H1 (cell line): ENCODE results near the gene WDR35. TPM values are rescaled to one million over a fixed set of nuclear protein-coding genes. Genes with fewer than 3 reads are reported as not detected.

ENCODE experiments used
- CTCF ChIA-PET: fragments of 300-600 bp; sonication (Branson Sonifier 250); formaldehyde crosslinking; loops from one replicate; lab custom pipeline; 2021; ENCODE audit not compliant: partially characterized antibody; lab: Charles Lee
- POLR2A ChIA-PET: fragments of 300-600 bp; sonication (Branson Sonifier 250); formaldehyde crosslinking; loops from one replicate; lab custom pipeline; 2021; ENCODE audit warnings: inconsistent platforms; ENCODE audit not compliant: partially characterized antibody; lab: Charles Lee
- DNase-seq, 2 experiments: peaks; one replicate each; pipeline versions ENCODE4 v3.0.0 to v3.0.0-alpha.2; 2010 to 2022; ENCODE audit warnings: low spot score in 2 of 2, low read depth in 1 of 2, mixed read lengths in 1 of 2
- FAIRE-seq: peaks from 2 replicates; lab custom pipeline; 2011; peaks lifted over from hg19 to GRCh38; lab: Jason Lieb, UNC
- H2AFZ ChIP-seq: 2 replicates; pipeline ENCODE4 v1.8.1; 2012; ENCODE audit warnings: low read length, inconsistent platforms
- H2AK5ac ChIP-seq: 2 replicates; pipeline ENCODE4 v1.6.1; 2013; ENCODE audit warnings: low read depth, low read length
- H2BK120ac ChIP-seq: replicated peaks from 2 replicates; pipeline ENCODE3; 2013; ENCODE audit warnings: low read depth, low read length, inconsistent platforms
- H2BK12ac ChIP-seq: 2 replicates; pipeline ENCODE4 v1.6.1; 2013; ENCODE audit warnings: low read depth, low read length
- H2BK15ac ChIP-seq: 2 replicates; pipeline ENCODE4 v1.6.1; 2013; ENCODE audit warnings: low read length
- H2BK20ac ChIP-seq: 2 replicates; pipeline ENCODE4 v1.6.1; 2013; ENCODE audit warnings: low read length
- H2BK5ac ChIP-seq: 2 replicates; pipeline ENCODE4 v1.6.1; 2013; ENCODE audit warnings: low read depth, low read length
- H3K14ac ChIP-seq: 2 replicates; pipeline ENCODE4 v1.6.1; 2013; ENCODE audit warnings: inconsistent platforms; ENCODE audit not compliant: insufficient read length
- H3K18ac ChIP-seq: 2 replicates; pipeline ENCODE4 v1.6.1; 2013; ENCODE audit warnings: low read length; ENCODE audit errors: extremely low read depth
- H3K23ac ChIP-seq: 2 replicates; pipeline ENCODE4 v1.6.1; 2013; ENCODE audit warnings: inconsistent platforms; ENCODE audit not compliant: insufficient read length
- H3K23me2 ChIP-seq: 2 replicates; pipeline ENCODE4 v1.6.1; 2013; ENCODE audit warnings: low read depth, low read length
- H3K27ac ChIP-seq: 2 replicates; pipeline ENCODE4 v1.6.1; 2011; ENCODE audit warnings: low read depth, low read length, inconsistent platforms
- H3K27me3 ChIP-seq, 4 experiments: replicated peaks in 1 of 4; 1 replicate in 1 of 4; 2 replicates in 3 of 4; pipeline versions ENCODE4 v1.6.1 to v1.8.1; 2011 to 2013; ENCODE audit warnings: low read length in 3 of 4, mild to moderate bottlenecking in 3 of 4, inconsistent platforms in 2 of 4, mixed read lengths in 2 of 4, moderate library complexity in 1 of 4; ENCODE audit not compliant: control insufficient read depth in 3 of 4, insufficient read depth in 3 of 4; ENCODE audit errors: extremely low read depth in 1 of 4
- H3K36me3 ChIP-seq, 4 experiments: 2 replicates each; pipeline versions ENCODE4 v1.6.1 to v1.8.1; 2011 to 2013; ENCODE audit warnings: mild to moderate bottlenecking in 4 of 4, low read length in 3 of 4, moderate library complexity in 2 of 4, control low read depth in 1 of 4, inconsistent platforms in 1 of 4; ENCODE audit not compliant: insufficient read depth in 4 of 4, control insufficient read depth in 2 of 4
- H3K4ac ChIP-seq: replicated peaks from 2 replicates; pipeline ENCODE3; 2013; ENCODE audit warnings: low read length, low read depth, mixed read lengths, inconsistent platforms; ENCODE audit not compliant: insufficient read length
- H3K4me1 ChIP-seq, 4 experiments: replicated peaks in 1 of 4; 1 replicate in 1 of 4; 2 replicates in 3 of 4; pipeline versions ENCODE4 v1.6.1 to v1.8.1; 2011 to 2013; ENCODE audit warnings: low read length in 3 of 4, inconsistent platforms in 2 of 4, mixed read lengths in 1 of 4; ENCODE audit not compliant: insufficient read depth in 4 of 4, control insufficient read depth in 3 of 4
- H3K4me2 ChIP-seq, 2 experiments: 2 replicates each; pipeline versions ENCODE4 v1.6.1 to v1.8.1; 2011 to 2013; ENCODE audit warnings: low read depth in 2 of 2, low read length in 2 of 2, control low read depth in 1 of 2, inconsistent platforms in 1 of 2, mild to moderate bottlenecking in 1 of 2; ENCODE audit not compliant: insufficient read depth in 1 of 2
- H3K4me3 ChIP-seq, 4 experiments: fragments of 200-600, 300-600 bp in 1 of 4; sonication (generic), shearing (Covaris generic), sonication (Bioruptor Twin) in 1 of 4; 2 replicates each; pipeline versions ENCODE4 v1.5.1 to v1.8.1; 2011 to 2016; ENCODE audit warnings: low read length in 4 of 4, low read depth in 3 of 4, control low read depth in 2 of 4, inconsistent platforms in 2 of 4, mild to moderate bottlenecking in 2 of 4, mixed read lengths in 1 of 4, moderate library complexity in 1 of 4; ENCODE audit not compliant: insufficient read depth in 2 of 4; ENCODE audit errors: extremely low read depth in 1 of 4
- H3K56ac ChIP-seq: replicated peaks from 2 replicates; pipeline ENCODE3; 2013; ENCODE audit warnings: low read depth, mild to moderate bottlenecking, mixed read lengths, low read length, inconsistent platforms; ENCODE audit not compliant: insufficient read length
- H3K79me1 ChIP-seq: 2 replicates; pipeline ENCODE4 v1.6.1; 2013; ENCODE audit warnings: low read depth, low read length, control low read depth
- H3K79me2 ChIP-seq, 2 experiments: 2 replicates each; pipeline versions ENCODE4 v1.6.1 to v1.8.1; 2012 to 2013; ENCODE audit warnings: low read length in 2 of 2, mild to moderate bottlenecking in 2 of 2, inconsistent platforms in 1 of 2; ENCODE audit not compliant: insufficient read depth in 2 of 2, control insufficient read depth in 1 of 2
- H3K9ac ChIP-seq, 4 experiments: replicated peaks in 1 of 4; 1 replicate in 1 of 4; 2 replicates in 3 of 4; pipeline versions ENCODE4 v1.6.1 to v1.8.1; 2011 to 2013; ENCODE audit warnings: low read depth in 3 of 4, low read length in 3 of 4, control low read depth in 2 of 4, mild to moderate bottlenecking in 2 of 4, moderate library complexity in 2 of 4, inconsistent platforms in 1 of 4; ENCODE audit errors: extremely low read depth in 1 of 4
- H3K9me3 ChIP-seq, 2 experiments: 2 replicates each; pipeline versions ENCODE4 v1.6.1 to v1.8.1; 2012 to 2013; ENCODE audit warnings: mild to moderate bottlenecking in 2 of 2, moderate library complexity in 2 of 2, control low read depth in 1 of 2, inconsistent platforms in 1 of 2, low read depth in 1 of 2, low read length in 1 of 2, mixed read lengths in 1 of 2; ENCODE audit not compliant: insufficient read depth in 2 of 2
- H4K20me1 ChIP-seq, 2 experiments: replicated peaks in 1 of 2; 2 replicates each; pipeline versions ENCODE3 to v1.8.1; 2011 to 2013; ENCODE audit warnings: inconsistent platforms in 2 of 2, low read length in 2 of 2, mild to moderate bottlenecking in 1 of 2; ENCODE audit not compliant: insufficient read depth in 2 of 2, control insufficient read depth in 1 of 2
- H4K5ac ChIP-seq: 2 replicates; pipeline ENCODE4 v1.6.1; 2013; ENCODE audit warnings: low read length, low read depth, mixed read lengths, inconsistent platforms; ENCODE audit not compliant: insufficient read length
- H4K8ac ChIP-seq: 2 replicates; pipeline ENCODE4 v1.8.0; 2013; ENCODE audit warnings: mild to moderate bottlenecking, moderate library complexity, low read length, inconsistent platforms; ENCODE audit not compliant: insufficient read depth; ENCODE audit errors: extremely low read depth
- H4K91ac ChIP-seq: replicated peaks from 2 replicates; pipeline ENCODE3; 2013; ENCODE audit warnings: low read length, mixed read lengths, inconsistent platforms; ENCODE audit not compliant: insufficient read length
- BACH1 ChIP-seq: IDR thresholded peaks from 2 replicates; pipeline ENCODE4 v1.6.1; 2012; ENCODE audit warnings: low read length, improper control_type of control experiment
- CHD1 ChIP-seq: IDR thresholded peaks from 2 replicates; pipeline ENCODE4 v1.6.1; 2012; ENCODE audit warnings: low read depth, low read length, improper control_type of control experiment
- JUN ChIP-seq: IDR thresholded peaks from 2 replicates; pipeline ENCODE4 v1.6.1; 2011; ENCODE audit warnings: low read depth, mild to moderate bottlenecking, improper control_type of control experiment, low read length
- POU5F1 ChIP-seq: IDR thresholded peaks from 2 replicates; pipeline ENCODE4 v1.6.1; 2011; ENCODE audit warnings: low read depth, mild to moderate bottlenecking, low read length, moderate library complexity
- RNF2 ChIP-seq: fragments of 200-900, 300-1000 bp; sonication (generic); IDR thresholded peaks from 2 replicates; pipeline ENCODE4 v1.7.1; 2016; ENCODE audit warnings: borderline replicate concordance, low read depth, mild to moderate bottlenecking, antibody characterized with exemption, low read length; ENCODE audit not compliant: poor library complexity, severe bottlenecking; ENCODE audit errors: missing control alignments
- SAP30 ChIP-seq: fragments of 300-600 bp; sonication (generic); IDR thresholded peaks from 2 replicates; pipeline ENCODE4 v1.7.1; 2012; ENCODE audit warnings: low read length, moderate library complexity, mild to moderate bottlenecking, inconsistent platforms; ENCODE audit not compliant: insufficient read depth, insufficient replicate concordance
- SIX5 ChIP-seq: IDR thresholded peaks from 2 replicates; pipeline ENCODE4 v1.6.1; 2011; ENCODE audit warnings: mild to moderate bottlenecking, low read depth, low read length
- SP1 ChIP-seq: IDR thresholded peaks from 2 replicates; pipeline ENCODE4 v1.6.1; 2011; ENCODE audit warnings: low read depth, low read length
- TEAD4 ChIP-seq: IDR thresholded peaks from 2 replicates; pipeline ENCODE4 v1.6.1; 2012; ENCODE audit warnings: low read depth, low read length, inconsistent platforms, mixed read lengths
- WGBS, 2 experiments: shearing (Covaris generic) in 1 of 2; methylation state at CpG; one replicate each; pipeline versions ENCODE4 v1.1.6 to v1.1.7; 2013 to 2015; ENCODE audit warnings: low lambda C conversion rate in 2 of 2, mixed read lengths in 2 of 2, inconsistent platforms in 1 of 2, low coverage in 1 of 2, missing lambda C conversion rate in 1 of 2; ENCODE audit not compliant: insufficient replicate concordance in 2 of 2, insufficient coverage in 1 of 2, insufficient read length in 1 of 2; ENCODE audit errors: extremely low coverage in 1 of 2, missing lambda C conversion rate in 1 of 2; 5-methylcytosine and 5-hydroxymethylcytosine counted together
- polyA plus RNA-seq, 7 experiments: library from polyadenylated mRNA; depleted of rRNA in 3 of 7; stranded (reverse) in 5 of 7; unstranded in 2 of 7; fragments of >200 nt in 5 of 7; fragments of 200-250 nt in 2 of 7; gene quantifications; 1 replicate in 5 of 7; 2 replicates in 1 of 7; 4 replicates in 1 of 7; pipeline versions ENCODE4 v1.2.1 to v1.2.3, GENCODE V29; 2011 to 2013; ENCODE audit warnings: missing spikeins in 2 of 7, mixed read lengths in 2 of 7
- total RNA-seq: library from RNA; stranded (reverse); fragmentation: NEBNext Ultra II Directional; extraction: Animal tissue kit (Norgen Biotek cat#: 25700); gene quantifications from 2 replicates; pipeline ENCODE4 v1.2.1, GENCODE V29; 2021

Gene WDR35
- total and polyA plus RNA-seq, 2 of the 8 experiments (the other 6 are each of a cell fraction or from before 2014, with no cell fraction given) = 9.0 to 25.5 TPM

- H2BK5ac ChIP-seq = no peak overlapping the region
- no peak overlapping the region for H2AFZ ChIP-seq
- H4K20me1 ChIP-seq = no peaks in the 10 kb centered on the region
- H2BK12ac ChIP-seq = no peak overlapping the region
- DNase-seq = no peak
- no peak overlapping the region for H4K8ac ChIP-seq
- TF ChIP-seq TEAD4 (no peak), SAP30 (no peak), POU5F1 (no peak), SIX5 (no peak), BACH1 (no peak), RNF2 (no peak), CHD1 (no peak), JUN (no peak), SP1 (no peak)
- TF ChIP-seq, all 59 proteins: peak for 0
- Histone ChIP-seq H3K18ac (no peak overlapping the region), H3K79me2 (no peaks in the 10 kb centered on the region), H2BK120ac (no peak overlapping the region), H3K56ac (no peak overlapping the region), H4K91ac (no peak overlapping the region), H3K9me3 (no peaks in the 10 kb centered on the region), H3K4ac (no peak overlapping the region), H3K23me2 (peaks cover 6% of the 10 kb centered on the region; the same call in 1 of the 2 replicates), H2AK5ac (no peak overlapping the region), H3K9ac (no peak overlapping the region), H3K4me3 (no peak overlapping the region), H3K27ac (no peak overlapping the region), H4K5ac (no peak overlapping the region), H3K4me2 (no peak overlapping the region), H3K79me1 (no peaks in the 10 kb centered on the region), H3K14ac (no peak overlapping the region), H3K23ac (no peak overlapping the region), H3K36me3 (no peaks in the 10 kb centered on the region), H2BK15ac (no peak overlapping the region), H3K27me3 (peaks cover 0 to 21% (median 20%) of the 10 kb centered on the region in 4 experiments; a peak in 6 of 7 replicates), H3K4me1 (peaks cover 0 to 5% (median 2%) of the 10 kb centered on the region in 4 experiments; a peak in 3 of 7 replicates), H2BK20ac (no peak overlapping the region)
- ChIA-PET POLR2A (no interaction called here), CTCF (interaction anchor here (0.5 to 4.8 kb wide), 36 partner anchors 9 to 1477 kb away, joined by 3 to 33 read pairs (median 4); partner anchors contain the start of gene OSR1)
- FAIRE-seq = no peak
- 89% methylated on average over 11 of the region's 11 CpGs; no CpG with 5 or more reads in 1 of the 2 experiments for WGBS, 2 experiments
These were observed 125.5 kb downstream of the WDR35 start for GRCh38 chr2:19864381-19864780.
